ENCODE results near the gene ZNRD2. TPM values are rescaled to one million over a fixed set of nuclear protein-coding genes. Genes with fewer than 3 reads are reported as not detected.

The ZNRD2 gene
- total and polyA plus RNA-seq, 10 of the 15 experiments (the other 5 are each of a cell fraction or from before 2014, with no cell fraction given): 7.9 to 111 (median 55.4) TPM

GRCh38 chr11:65538915-65539743 lies 31.1 kb upstream of the ZNRD2 start:
- intact Hi-C loops (cut with micrococcal nuclease; ENCODE audit: unreplicated experiment) (no loop called here), in situ Hi-C loops (cut with MboI) (no loop called here)
- Histone ChIP-seq H3K4me1 (ENCODE audit: control insufficient read depth, insufficient read depth, low read length) (peaks cover 6% of the 10 kb centered on the region), H3K36me3 (ENCODE audit: control insufficient read depth in 2 of 2, insufficient read depth in 2 of 2, low read length in 1 of 2) (peaks cover 5% of the 10 kb centered on the region in 2 experiments; a peak in 3 of 4 replicates), H3K27ac (ENCODE audit: control insufficient read depth, insufficient read depth) (peak overlapping the region; percentile 53; the same call in 1 of the 2 replicates), H3K9ac (ENCODE audit: control insufficient read depth, insufficient read depth, low read length) (no peak overlapping the region), H3K4me3 (peak overlapping the region; percentile 72), H2AFZ (ENCODE audit: control insufficient read depth, low read depth, low read length) (no peak overlapping the region), H3K27me3 (replicated peaks in 1 of 2; ENCODE audit: control insufficient read depth in 2 of 2, insufficient read depth in 2 of 2, low read length in 1 of 2) (no peaks in the 10 kb centered on the region), H4K20me1 (ENCODE audit: control insufficient read depth, insufficient read depth) (no peaks in the 10 kb centered on the region), H3K79me2 (ENCODE audit: control insufficient read depth, insufficient read depth, low read length) (no peaks in the 10 kb centered on the region), H3K4me2 (ENCODE audit: control insufficient read depth, insufficient read depth) (peak overlapping the region; percentile 97), H3K9me3 (replicated peaks; ENCODE audit: control insufficient read depth, insufficient read depth, low read length) (no peaks in the 10 kb centered on the region)
- DNase-seq (ENCODE audit: low read depth, low spot score) (no peak), ATAC-seq (no peak), FAIRE-seq (no peak)
- TF ChIP-seq POLR2A (IDR thresholded peaks at IDR 0.05; ENCODE audit: low read depth, low read length): 0 out of 2 replicates have a peak, but pooled peaks have one; percentile 29
- TF ChIP-seq HSF1 (IDR thresholded peaks at IDR 0.05; ENCODE audit: low read depth, low read length): no peak
- no peak for TF ChIP-seq SMAD5 (IDR thresholded peaks at IDR 0.05; ENCODE audit: low read depth)
- TF ChIP-seq TCF3 (IDR thresholded peaks at IDR 0.05; ENCODE audit: borderline replicate concordance, insufficient read depth, low read depth, low read length): no peak
- no peak for TF ChIP-seq CREB1 (IDR thresholded peaks at IDR 0.05; ENCODE audit: low read depth)
- no peak for TF ChIP-seq PML (IDR thresholded peaks at IDR 0.05; ENCODE audit: low read length)
- TF ChIP-seq IRF3 (IDR thresholded peaks at IDR 0.05): no peak
- TF ChIP-seq JUND (IDR thresholded peaks at IDR 0.05; ENCODE audit: low read depth, low read length): no peak
- TF ChIP-seq BCL3 (IDR thresholded peaks at IDR 0.05; ENCODE audit: borderline replicate concordance, insufficient read depth, low read depth, low read length, poor library complexity, severe bottlenecking): peak; percentile 24
- 99% methylated on average over 60 of the region's 92 CpGs for WGBS (ENCODE audit: insufficient coverage, insufficient replicate concordance, low lambda C conversion rate, missing lambda C conversion rate)
- no TSS peak for BruUV-seq (replicated peaks)
- POLR2A ChIA-PET: interaction anchor here (1.0 to 3.7 kb wide), 5 partner anchors 13 to 75 kb away, joined by 3 to 34 read pairs (median 13); partner anchors contain the start of genes EHBP1L1, FAM89B, MAP3K11 and PCNX3
- RAD21 ChIA-PET (ENCODE audit: unreplicated experiment): interaction anchor here (0.5 to 4.1 kb wide), 4 partner anchors 13 to 174 kb away, joined by 4 to 58 read pairs (median 38); partner anchors contain the start of genes FAM89B and ZNRD2
- CTCF ChIA-PET: interaction anchor here (1.0 to 4.2 kb wide), 8 partner anchors 8 to 49 kb away, joined by 3 to 89 read pairs (median 17); partner anchors contain the start of genes FAM89B, SCYL1 and ZNRD2
- SMC1A ChIA-PET (ENCODE audit: uncharacterized antibody, unreplicated experiment): interaction anchor here (2.1 to 4.1 kb wide), 4 partner anchors 14 to 75 kb away, joined by 7 to 48 read pairs (median 19); partner anchors contain the start of genes FAM89B, MAP3K11, PCNX3 and SCYL1
